Heart right ventricle (tissue), 16 donors: ENCODE measurements around the gene TNK2. TPM values are rescaled to one million over a fixed set of nuclear protein-coding genes. Genes with fewer than 3 reads are reported as not detected.

ENCODE experiments used
- ATAC-seq, 8 donors: fragments of 200-7000 bp; cut with Tn5 transposase; one replicate each; pipeline ENCODE4 v1.9.1; 2020; ENCODE audit warnings: mild to moderate bottlenecking in 8 of 8, moderate library complexity in 8 of 8, moderate number of reproducible peaks in 1 of 8
- DNase-seq, 2 donors: peaks; one replicate each; pipeline ENCODE4 v3.0.0-alpha.2; 2020
- H3K27ac ChIP-seq, 10 donors: fragments of 200-600 bp; sonication (generic) in 2 of 10; one replicate each; pipeline versions ENCODE4 v1.5.0 to v1.8.0; 2020 to 2022; ENCODE audit warnings: mild to moderate bottlenecking in 3 of 10
- H3K27me3 ChIP-seq, 7 donors: fragments of 200-600 bp; one replicate each; pipeline ENCODE4 v1.8.0; 2021 to 2022; ENCODE audit warnings: mild to moderate bottlenecking in 2 of 7
- H3K36me3 ChIP-seq, 9 donors: fragments of 200-600 bp; sonication (generic) in 1 of 9; one replicate each; pipeline versions ENCODE4 v1.5.0 to v1.8.0; 2020 to 2022; ENCODE audit warnings: mild to moderate bottlenecking in 2 of 9
- H3K4me1 ChIP-seq, 9 donors: fragments of 200-600 bp; sonication (generic) in 1 of 9; one replicate each; pipeline versions ENCODE4 v1.5.0 to v1.8.0; 2020 to 2022; ENCODE audit warnings: mild to moderate bottlenecking in 4 of 9
- H3K4me3 ChIP-seq, 10 donors: fragments of 200-600 bp; sonication (generic) in 2 of 10; one replicate each; pipeline versions ENCODE4 v1.5.0 to v1.8.0; 2020 to 2022; ENCODE audit warnings: mild to moderate bottlenecking in 7 of 10, moderate library complexity in 2 of 10
- H3K9me3 ChIP-seq, 11 donors: fragments of 200-600 bp in 10 of 11; sonication (generic) in 2 of 11; one replicate each; pipeline versions ENCODE4 v1.5.0 to v1.8.0; 2013 to 2022; ENCODE audit warnings: mild to moderate bottlenecking in 2 of 11, control low read depth in 1 of 11, moderate library complexity in 1 of 11
- WGBS, 2 donors: extraction: QIAGEN DNeasy Blood & Tissue Kit; methylation state at CpG; one replicate each; pipeline ENCODE4 v1.1.7; 2013; ENCODE audit warnings: inconsistent platforms in 1 of 2; 5-methylcytosine and 5-hydroxymethylcytosine counted together
- intact Hi-C, 10 donors: fragments of 100-400 bp; cut with DNase I; formaldehyde crosslinking; loops; one replicate each; pipeline versions ENCODE4 v1.11.1 to v1.14.2; 2022
- polyA plus RNA-seq, 2 donors: library from polyadenylated mRNA; stranded (reverse); fragments of 200-250 nt; gene quantifications; one replicate each; pipeline ENCODE4 v1.2.3, GENCODE V29; 2013
- total RNA-seq, 10 donors: library from RNA; stranded (reverse); fragmentation: NEBNext Ultra II Directional in 3 of 10; extraction: Animal tissue kit (Norgen Biotek cat#: 25700) in 3 of 10; gene quantifications; one replicate each; pipeline versions ENCODE4 v1.2.1 to v1.2.4, GENCODE V29; 2021 to 2023
- TF ChIP-seq, protein P1 (sequence below), 9 donors: fragments of 200-600 bp; sonication (generic) in 2 of 9; IDR thresholded peaks; one replicate each; pipeline versions ENCODE4 v1.5.0 to v1.8.0; 2021 to 2022; ENCODE audit warnings: antibody characterized with exemption in 9 of 9, mild to moderate bottlenecking in 5 of 9, moderate library complexity in 1 of 9
- donor health status: Arrhythmogenic right ventricular cardiomyopathy.
- donor health status: ischemic (EF 13 %, LVEDD 7.1; RV severe dilation, severe dysfunction).
- donor health status: healthy with polysubstance abuse.
- donor health status: DM: no; HTN: yes; CAD: no.
- donor health status: DM: no; HTN: no; CAD: no.
- donor health status: ischemic (EF 25% LVEDD 6.9; RV normal size, moderate dysfunction).
- donor health status: ischemic (EF 25% LVEDD 5.7; RV mildly dilated, moderate dysfunction).
- donor health status: healthy.
- donor health status: DM: yes; HTN: yes; CAD: no.
- donor health status: Ischemic cardiomyopathy.
- donor health status: ischemic (EF 35%, LVEDD 5.7; RV mildly dilated, moderate dysfunction).
- donor health status: nonischemic (EF 11% LVEDD 7.7; RV severe dilation, severe dysfunction).
- donor health status: DM: yes; HTN: yes; CAD: no.
- donor health status: PGD.
- donor health status: ischemic (EF 29% LVEDD 5.4; RV normal size, mild dysfunction).
- donor health status: nonischemic (EF 23%, LVEDD 6.1; RV moderate dilation, normal function).

Gene TNK2
- total and polyA plus RNA-seq, 12 donors, result 17.6 to 48.3 (median 32.5) TPM

- intact Hi-C loops, result loop anchor here in 1 of 10 donors (5.0 kb wide), 1 partner anchor 666 kb away; the partner anchor contains the start of gene SMCO1
- Histone ChIP-seq H3K36me3 (no peaks in the 10 kb centered on the region), H3K4me1 (peaks cover 0 to 9% (median 0%) of the 10 kb centered on the region in 9 donors), H3K27me3 (peaks cover 0 to 5% (median 0%) of the 10 kb centered on the region in 7 donors), H3K4me3 (no peak overlapping the region), H3K9me3 (no peaks in the 10 kb centered on the region), H3K27ac (no peak overlapping the region)
- peak; percentile 66 to 88 for DNase-seq
- TF ChIP-seq, protein P1, sequence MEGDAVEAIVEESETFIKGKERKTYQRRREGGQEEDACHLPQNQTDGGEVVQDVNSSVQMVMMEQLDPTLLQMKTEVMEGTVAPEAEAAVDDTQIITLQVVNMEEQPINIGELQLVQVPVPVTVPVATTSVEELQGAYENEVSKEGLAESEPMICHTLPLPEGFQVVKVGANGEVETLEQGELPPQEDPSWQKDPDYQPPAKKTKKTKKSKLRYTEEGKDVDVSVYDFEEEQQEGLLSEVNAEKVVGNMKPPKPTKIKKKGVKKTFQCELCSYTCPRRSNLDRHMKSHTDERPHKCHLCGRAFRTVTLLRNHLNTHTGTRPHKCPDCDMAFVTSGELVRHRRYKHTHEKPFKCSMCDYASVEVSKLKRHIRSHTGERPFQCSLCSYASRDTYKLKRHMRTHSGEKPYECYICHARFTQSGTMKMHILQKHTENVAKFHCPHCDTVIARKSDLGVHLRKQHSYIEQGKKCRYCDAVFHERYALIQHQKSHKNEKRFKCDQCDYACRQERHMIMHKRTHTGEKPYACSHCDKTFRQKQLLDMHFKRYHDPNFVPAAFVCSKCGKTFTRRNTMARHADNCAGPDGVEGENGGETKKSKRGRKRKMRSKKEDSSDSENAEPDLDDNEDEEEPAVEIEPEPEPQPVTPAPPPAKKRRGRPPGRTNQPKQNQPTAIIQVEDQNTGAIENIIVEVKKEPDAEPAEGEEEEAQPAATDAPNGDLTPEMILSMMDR (IDR thresholded peaks at IDR 0.05), result peak; percentile 98 to 100 (median 100)
- 20 to 22% methylated on average over 31 of the region's 31 CpGs for WGBS, 2 donors
- peak; percentile 83 to 93 (median 88) for ATAC-seq
These were observed 57.4 kb downstream of the TNK2 start for GRCh38 chr3:195850857-195851543.

DNA sequence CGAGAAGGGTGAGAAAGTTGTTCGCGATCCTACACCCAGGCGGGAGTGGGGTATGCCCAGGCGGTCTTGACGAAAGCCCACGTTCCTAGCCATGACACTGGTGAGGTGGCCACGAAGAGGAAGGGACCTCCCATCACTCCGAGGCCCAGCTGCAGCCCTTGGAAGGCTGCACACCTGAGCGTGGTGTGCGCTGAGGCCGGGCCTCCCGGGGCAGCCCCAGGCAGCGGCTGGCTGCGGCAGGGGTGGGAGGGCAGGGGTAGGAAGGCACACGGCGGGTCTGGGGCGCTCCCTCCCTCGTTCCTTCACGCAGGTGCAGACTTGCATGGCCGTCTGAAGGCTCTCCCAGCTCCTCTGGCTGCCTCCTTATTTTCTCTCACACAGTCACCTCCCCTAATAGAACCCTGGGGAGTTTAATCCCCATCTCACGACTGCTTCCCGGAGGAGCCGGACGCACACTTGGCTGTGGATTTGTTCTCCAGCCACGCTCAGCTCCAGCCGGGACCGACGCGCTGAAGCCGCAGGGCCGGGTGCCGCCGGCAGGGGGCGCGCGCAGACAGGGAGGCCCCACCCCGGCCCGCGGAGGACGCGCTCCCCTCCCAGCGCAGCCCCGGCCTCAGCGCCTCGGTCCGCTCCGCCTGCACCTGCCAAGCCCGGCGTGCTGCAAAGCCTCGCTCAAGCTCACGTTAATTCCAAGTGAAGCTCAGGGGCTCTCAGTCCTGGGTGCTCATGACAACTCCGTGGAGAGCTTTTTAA lies 58.9 kb downstream of the TNK2 start:
- intact Hi-C loops, result loop anchor here in 1 of 10 donors (5.0 kb wide), 1 partner anchor 668 kb away; the partner anchor contains the start of gene SMCO1
- Histone ChIP-seq H3K4me3 (no peak overlapping the region), H3K27ac (no peak overlapping the region), H3K4me1 (peaks cover 0 to 9% (median 0%) of the 10 kb centered on the region in 9 donors), H3K36me3 (no peaks in the 10 kb centered on the region), H3K27me3 (peaks cover 0 to 5% (median 3%) of the 10 kb centered on the region in 7 donors), H3K9me3 (no peaks in the 10 kb centered on the region)
- ATAC-seq, result peak in 3 of 8 donors; percentile 23 to 84 (median 53)
- no peak for DNase-seq
- 82 to 89% methylated on average over 53 of the region's 53 CpGs for WGBS, 2 donors
- TF ChIP-seq, protein P1 (IDR thresholded peaks at IDR 0.05), result peak in 6 of 9 donors; percentile 15 to 84 (median 25)

GRCh38 chr3:195847055-195847950 lies 61.0 kb downstream of the TNK2 start:
- no peak overlapping the region for H3K4me3 ChIP-seq
- intact Hi-C loops, result no loop called here
- peak in 2 of 8 donors; percentile 27 to 47 for ATAC-seq
- H3K27ac ChIP-seq, result no peak overlapping the region
- no peak for DNase-seq
- H3K27me3 ChIP-seq, result peaks cover 0 to 6% (median 3%) of the 10 kb centered on the region in 7 donors
- no peaks in the 10 kb centered on the region for H3K36me3 ChIP-seq
- TF ChIP-seq, protein P1 (IDR thresholded peaks at IDR 0.05), result no peak
- WGBS, 2 donors, result 74 to 78% methylated on average over 24 of the region's 24 CpGs
- no peaks in the 10 kb centered on the region for H3K9me3 ChIP-seq
- peaks cover 0 to 9% (median 0%) of the 10 kb centered on the region in 9 donors for H3K4me1 ChIP-seq
